MM.1S (cell line): ENCODE measurements around the gene MBP.

Source experiments
- DNase-seq: peaks from one replicate; pipeline ENCODE4 v3.0.0-alpha.2; 2015
- H2AFZ ChIP-seq: fragments of 300-600 bp; sonication (generic); 2 replicates; pipeline ENCODE4 v1.6.0; 2016; ENCODE audit warnings: antibody characterized with exemption, low read length
- H3F3A ChIP-seq: fragments of 300-600 bp; sonication (generic); 2 replicates; pipeline ENCODE4 v1.6.1; 2016; ENCODE audit warnings: mild to moderate bottlenecking, antibody characterized with exemption, low read length, moderate library complexity, mixed read lengths; ENCODE audit not compliant: insufficient read depth
- H3K27ac ChIP-seq: fragments of 300-600 bp; sonication (generic); 2 replicates; pipeline ENCODE4 v1.5.1; 2016; ENCODE audit warnings: mild to moderate bottlenecking, low read length
- H3K27me3 ChIP-seq: fragments of 300-600 bp; sonication (generic); replicated peaks from 2 replicates; pipeline ENCODE4 v1.6.0; 2016; ENCODE audit warnings: low read length; ENCODE audit not compliant: insufficient read depth
- H3K36me3 ChIP-seq: fragments of 300-600 bp; sonication (generic); replicated peaks from 2 replicates; pipeline ENCODE4 v1.6.1; 2016; ENCODE audit warnings: mild to moderate bottlenecking, low read length, mixed read lengths; ENCODE audit not compliant: insufficient read depth
- H3K4me1 ChIP-seq: fragments of 300-600 bp; sonication (generic); 2 replicates; pipeline ENCODE4 v1.6.1; 2016; ENCODE audit warnings: low read length, mixed read lengths
- H3K4me2 ChIP-seq: fragments of 300-600 bp; sonication (generic); 2 replicates; pipeline ENCODE4 v1.6.0; 2016; ENCODE audit warnings: low read depth, low read length
- H3K4me3 ChIP-seq: fragments of 300-600 bp; sonication (generic); 2 replicates; pipeline ENCODE4 v1.5.1; 2016; ENCODE audit warnings: low read length, mixed read lengths
- H3K79me2 ChIP-seq: fragments of 300-600 bp; sonication (generic); 2 replicates; pipeline ENCODE4 v1.6.1; 2016; ENCODE audit warnings: mixed run types, low read length, mixed read lengths
- H3K9ac ChIP-seq: fragments of 300-600 bp; sonication (generic); 2 replicates; pipeline ENCODE4 v1.6.1; 2016; ENCODE audit warnings: low read length, mixed read lengths
- H3K9me2 ChIP-seq: fragments of 300-600 bp; sonication (generic); replicated peaks from 2 replicates; pipeline ENCODE4 v1.6.1; 2016; ENCODE audit warnings: mild to moderate bottlenecking, low read length, mixed read lengths; ENCODE audit not compliant: insufficient read depth
- H3K9me3 ChIP-seq: fragments of 300-600 bp; sonication (generic); replicated peaks from 2 replicates; pipeline ENCODE4 v1.6.1; 2016; ENCODE audit warnings: mild to moderate bottlenecking, low read length, mixed read lengths; ENCODE audit not compliant: insufficient read depth
- H4K20me1 ChIP-seq: fragments of 300-600 bp; sonication (generic); 2 replicates; pipeline ENCODE4 v1.6.1; 2016; ENCODE audit warnings: mild to moderate bottlenecking, low read length, moderate library complexity, mixed read lengths; ENCODE audit not compliant: insufficient read depth
- EZH2 ChIP-seq: fragments of 300-600 bp; sonication (generic); optimal IDR thresholded peaks from 2 replicates; pipeline ENCODE3; 2017; ENCODE audit warnings: low read depth, mild to moderate bottlenecking, antibody characterized with exemption, low read length, mixed read lengths
- EZH2phosphoT487 ChIP-seq: fragments of 300-600 bp; sonication (generic); IDR thresholded peaks from 2 replicates; pipeline ENCODE4 v1.6.1; 2018; ENCODE audit warnings: antibody characterized with exemption, low read length
- TF ChIP-seq, protein P1 (sequence below): fragments of 300-600 bp; sonication (generic); IDR thresholded peaks from 2 replicates; pipeline ENCODE4 v1.5.1; 2016; ENCODE audit warnings: antibody characterized with exemption, low read length, mixed read lengths

The MBP gene

DNA sequence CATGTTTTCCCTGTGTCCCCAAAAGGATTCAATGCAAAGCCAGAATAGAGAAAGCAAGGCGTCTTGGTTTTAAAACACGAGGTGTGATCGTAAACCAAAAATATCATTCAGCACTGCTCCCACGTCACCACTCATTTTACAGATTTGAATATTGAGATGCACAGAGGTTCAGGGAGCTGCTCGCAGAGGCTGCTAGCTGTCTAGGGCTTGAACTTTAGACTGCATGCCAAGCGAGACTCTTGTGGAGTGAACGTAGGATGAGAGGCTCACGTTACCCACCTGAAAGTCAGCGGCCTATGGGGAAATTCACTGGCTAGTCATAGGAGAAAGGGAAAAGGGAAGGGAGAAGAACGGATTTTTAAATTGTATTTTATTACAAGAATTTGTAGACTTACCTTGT, 130.1 kb downstream of the MBP start:
- Histone ChIP-seq H3K79me2 (no peaks in the 10 kb centered on the region), H3K4me1 (no peaks in the 10 kb centered on the region), H3K4me3 (no peak overlapping the region), H3K9ac (no peak overlapping the region), H4K20me1 (no peaks in the 10 kb centered on the region), H3K27me3 (no peaks in the 10 kb centered on the region), H3K9me3 (no peaks in the 10 kb centered on the region), H3K4me2 (no peak overlapping the region), H3K9me2 (no peaks in the 10 kb centered on the region), H2AFZ (no peak overlapping the region), H3K27ac (no peak overlapping the region), H3F3A (no peaks in the 10 kb centered on the region), H3K36me3 (no peaks in the 10 kb centered on the region)
- no peak for DNase-seq
- no peak for TF ChIP-seq EZH2
- TF ChIP-seq, protein P1, sequence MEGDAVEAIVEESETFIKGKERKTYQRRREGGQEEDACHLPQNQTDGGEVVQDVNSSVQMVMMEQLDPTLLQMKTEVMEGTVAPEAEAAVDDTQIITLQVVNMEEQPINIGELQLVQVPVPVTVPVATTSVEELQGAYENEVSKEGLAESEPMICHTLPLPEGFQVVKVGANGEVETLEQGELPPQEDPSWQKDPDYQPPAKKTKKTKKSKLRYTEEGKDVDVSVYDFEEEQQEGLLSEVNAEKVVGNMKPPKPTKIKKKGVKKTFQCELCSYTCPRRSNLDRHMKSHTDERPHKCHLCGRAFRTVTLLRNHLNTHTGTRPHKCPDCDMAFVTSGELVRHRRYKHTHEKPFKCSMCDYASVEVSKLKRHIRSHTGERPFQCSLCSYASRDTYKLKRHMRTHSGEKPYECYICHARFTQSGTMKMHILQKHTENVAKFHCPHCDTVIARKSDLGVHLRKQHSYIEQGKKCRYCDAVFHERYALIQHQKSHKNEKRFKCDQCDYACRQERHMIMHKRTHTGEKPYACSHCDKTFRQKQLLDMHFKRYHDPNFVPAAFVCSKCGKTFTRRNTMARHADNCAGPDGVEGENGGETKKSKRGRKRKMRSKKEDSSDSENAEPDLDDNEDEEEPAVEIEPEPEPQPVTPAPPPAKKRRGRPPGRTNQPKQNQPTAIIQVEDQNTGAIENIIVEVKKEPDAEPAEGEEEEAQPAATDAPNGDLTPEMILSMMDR = no peak
- TF ChIP-seq EZH2phosphoT487 = no peak

GRCh38 chr18:77001979-77002378, 130.6 kb downstream of the MBP start:
- TF ChIP-seq EZH2 = no peak
- TF ChIP-seq EZH2phosphoT487 = no peak
- TF ChIP-seq, protein P1 = no peak
- no peak for DNase-seq
- H3K79me2 ChIP-seq = no peaks in the 10 kb centered on the region
- no peaks in the 10 kb centered on the region for H3K9me3 ChIP-seq
- no peaks in the 10 kb centered on the region for H3K9me2 ChIP-seq
- no peak overlapping the region for H3K9ac ChIP-seq
- no peaks in the 10 kb centered on the region for H3K4me1 ChIP-seq
- no peaks in the 10 kb centered on the region for H3F3A ChIP-seq
- no peak overlapping the region for H3K27ac ChIP-seq
- no peak overlapping the region for H3K4me2 ChIP-seq
- H4K20me1 ChIP-seq = no peaks in the 10 kb centered on the region
- H3K27me3 ChIP-seq = no peaks in the 10 kb centered on the region
- no peaks in the 10 kb centered on the region for H3K36me3 ChIP-seq
- H2AFZ ChIP-seq = no peak overlapping the region
- H3K4me3 ChIP-seq = no peak overlapping the region

DNA sequence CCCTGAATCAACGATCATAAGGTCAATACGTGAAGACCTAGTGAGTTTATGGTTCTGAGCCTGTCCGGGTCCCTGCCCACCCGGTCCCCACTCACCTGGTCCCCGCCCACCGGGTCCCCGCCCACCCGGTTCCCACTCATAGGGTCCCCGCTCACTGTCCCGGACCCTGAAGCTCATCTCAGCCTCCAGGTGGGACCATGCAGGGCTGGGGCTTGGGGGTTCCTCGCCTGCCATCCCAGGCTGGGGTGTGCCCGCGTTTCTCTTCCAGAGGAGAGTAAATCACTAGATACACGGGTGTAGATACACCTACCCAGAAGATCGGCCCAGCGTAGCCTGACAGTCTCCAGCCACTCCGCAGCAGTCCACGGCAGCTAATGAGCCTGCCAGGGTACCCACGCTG, 131.5 kb downstream of the MBP start:
- DNase-seq = no peak
- H3K36me3 ChIP-seq = no peaks in the 10 kb centered on the region
- H3K9ac ChIP-seq = no peak overlapping the region
- H3K79me2 ChIP-seq = no peaks in the 10 kb centered on the region
- H2AFZ ChIP-seq = no peak overlapping the region
- no peaks in the 10 kb centered on the region for H3F3A ChIP-seq
- no peaks in the 10 kb centered on the region for H3K27me3 ChIP-seq
- no peaks in the 10 kb centered on the region for H3K9me3 ChIP-seq
- TF ChIP-seq EZH2 (no peak), EZH2phosphoT487 (no peak)
- no peak overlapping the region for H3K27ac ChIP-seq
- no peaks in the 10 kb centered on the region for H4K20me1 ChIP-seq
- H3K4me2 ChIP-seq = no peak overlapping the region
- H3K4me1 ChIP-seq = no peaks in the 10 kb centered on the region
- H3K9me2 ChIP-seq = no peaks in the 10 kb centered on the region
- no peak overlapping the region for H3K4me3 ChIP-seq

- Histone ChIP-seq H3F3A (no peaks in the 10 kb centered on the region), H3K4me3 (no peak overlapping the region), H3K4me1 (no peaks in the 10 kb centered on the region), H3K79me2 (no peaks in the 10 kb centered on the region), H3K9ac (no peak overlapping the region), H3K36me3 (no peaks in the 10 kb centered on the region), H3K4me2 (peak overlapping the region; percentile 27; the same call in 1 of the 2 replicates), H2AFZ (0 out of 2 replicates have a peak overlapping the region, but pooled peaks have one; percentile 11), H3K9me2 (no peaks in the 10 kb centered on the region), H3K9me3 (no peaks in the 10 kb centered on the region), H3K27me3 (no peaks in the 10 kb centered on the region), H3K27ac (no peak overlapping the region), H4K20me1 (no peaks in the 10 kb centered on the region)
- TF ChIP-seq, protein P1 = peak; percentile 94
- TF ChIP-seq EZH2phosphoT487 = no peak
- no peak for TF ChIP-seq EZH2
- peak; percentile 17 for DNase-seq
These were observed 132.1 kb downstream of the MBP start for GRCh38 chr18:77000527-77000926.
